ENCODE measurements around the gene AMOT. TPM values are rescaled to one million over a fixed set of nuclear protein-coding genes. Genes with fewer than 3 reads are reported as not detected.

The AMOT gene
- total and polyA plus RNA-seq, 2 of the 4 experiments (the other 2 are of a cell fraction) = 4.7 to 9.1 TPM

DNA sequence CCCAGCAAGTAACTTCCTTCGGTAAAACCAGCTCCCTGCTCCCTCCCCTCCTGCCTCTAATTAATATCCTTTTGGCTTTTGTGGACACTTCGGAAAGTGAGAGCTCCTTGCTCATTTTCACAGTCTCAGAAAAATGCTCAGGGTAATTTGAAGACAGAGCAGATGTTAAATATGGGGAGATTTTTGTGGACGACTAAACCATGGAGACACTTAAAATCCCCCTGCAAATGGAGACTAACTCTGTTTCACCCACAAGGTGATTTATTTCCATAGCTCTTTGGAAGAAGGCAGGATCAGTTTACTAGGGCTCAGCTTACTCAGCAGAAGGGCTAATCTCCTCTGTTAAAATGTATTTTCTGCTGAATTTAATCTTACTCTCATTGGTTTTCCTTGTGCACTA is 12.2 kb upstream of the AMOT start:
- in situ Hi-C loops (cut with MboI; ENCODE audit: low sequenced_read_pairs) = no loop called here
- no peaks in the 10 kb centered on the region for H3K79me1 ChIP-seq (ENCODE audit: low read depth in 1 of 2, low read length in 2 of 2)
- H3K9ac ChIP-seq (ENCODE audit: low read depth, low read length) = no peak overlapping the region
- H3K23ac ChIP-seq (ENCODE audit: low read depth, low read length) = no peak overlapping the region
- no peak overlapping the region for H2AK5ac ChIP-seq (ENCODE audit: low read depth, low read length)
- no peak overlapping the region for H2BK15ac ChIP-seq (ENCODE audit: low read depth, low read length)
- ATAC-seq (ENCODE audit: low read depth) = no peak
- H3K18ac ChIP-seq (ENCODE audit: low read depth, low read length) = no peak overlapping the region
- H2AFZ ChIP-seq (replicated peaks; ENCODE audit: low read length, poor library complexity) = no peak overlapping the region
- intact Hi-C loops (cut with micrococcal nuclease) = no loop called here
- no peaks in the 10 kb centered on the region for H3K9me1 ChIP-seq (ENCODE audit: insufficient read depth, low read length)
- H3K56ac ChIP-seq (ENCODE audit: extremely low read depth, insufficient read depth, low read length) = no peak overlapping the region
- no peak overlapping the region for H3K4me3 ChIP-seq (ENCODE audit: insufficient read depth, low read depth, low read length)
- CTCF ChIA-PET = no interaction called here
- H3K4me2 ChIP-seq (ENCODE audit: low read depth, low read length) = no peak overlapping the region
- H3K27me3 ChIP-seq (ENCODE audit: control insufficient read depth, insufficient read depth, low read length) = peaks cover 12% of the 10 kb centered on the region
- TF ChIP-seq MAFK (IDR thresholded peaks at IDR 0.05; ENCODE audit: low read depth, low read length) (no peak), RCOR1 (IDR thresholded peaks at IDR 0.05; ENCODE audit: insufficient replicate concordance, low read length) (no peak), RFX5 (IDR thresholded peaks at IDR 0.05; ENCODE audit: low read depth, low read length) (no peak), POLR2A (IDR thresholded peaks at IDR 0.05; ENCODE audit: low read depth, low read length) (no peak)
- TF ChIP-seq, protein P1, sequence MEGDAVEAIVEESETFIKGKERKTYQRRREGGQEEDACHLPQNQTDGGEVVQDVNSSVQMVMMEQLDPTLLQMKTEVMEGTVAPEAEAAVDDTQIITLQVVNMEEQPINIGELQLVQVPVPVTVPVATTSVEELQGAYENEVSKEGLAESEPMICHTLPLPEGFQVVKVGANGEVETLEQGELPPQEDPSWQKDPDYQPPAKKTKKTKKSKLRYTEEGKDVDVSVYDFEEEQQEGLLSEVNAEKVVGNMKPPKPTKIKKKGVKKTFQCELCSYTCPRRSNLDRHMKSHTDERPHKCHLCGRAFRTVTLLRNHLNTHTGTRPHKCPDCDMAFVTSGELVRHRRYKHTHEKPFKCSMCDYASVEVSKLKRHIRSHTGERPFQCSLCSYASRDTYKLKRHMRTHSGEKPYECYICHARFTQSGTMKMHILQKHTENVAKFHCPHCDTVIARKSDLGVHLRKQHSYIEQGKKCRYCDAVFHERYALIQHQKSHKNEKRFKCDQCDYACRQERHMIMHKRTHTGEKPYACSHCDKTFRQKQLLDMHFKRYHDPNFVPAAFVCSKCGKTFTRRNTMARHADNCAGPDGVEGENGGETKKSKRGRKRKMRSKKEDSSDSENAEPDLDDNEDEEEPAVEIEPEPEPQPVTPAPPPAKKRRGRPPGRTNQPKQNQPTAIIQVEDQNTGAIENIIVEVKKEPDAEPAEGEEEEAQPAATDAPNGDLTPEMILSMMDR (conservative IDR thresholded peaks at IDR 0.05; ENCODE audit: low read depth, low read length) = no peak
- H2BK120ac ChIP-seq (ENCODE audit: low read depth, low read length) = no peak overlapping the region
- H3K14ac ChIP-seq (replicated peaks; ENCODE audit: low read depth, low read length) = no peak overlapping the region
- H3K4ac ChIP-seq (ENCODE audit: low read depth, low read length) = no peak overlapping the region
- dilution Hi-C loops (cut with HindIII; ENCODE audit: low sequenced_read_pairs, unreplicated experiment) = no loop called here
- H2AK9ac ChIP-seq (replicated peaks; ENCODE audit: low read depth, low read length, poor library complexity) = no peak overlapping the region
- no peak overlapping the region for H4K91ac ChIP-seq (ENCODE audit: insufficient read depth, low read depth, low read length)
- no peak overlapping the region for H4K5ac ChIP-seq (ENCODE audit: low read depth, low read length)
- no peaks in the 10 kb centered on the region for H3K4me1 ChIP-seq (ENCODE audit: control insufficient read depth, insufficient read depth, low read length)
- no peak overlapping the region for H4K8ac ChIP-seq (ENCODE audit: low read depth in 2 of 2, low read length in 2 of 2)
- no peak overlapping the region for H2BK5ac ChIP-seq (ENCODE audit: low read depth, low read length, poor library complexity, severe bottlenecking)
- no peaks in the 10 kb centered on the region for H3K36me3 ChIP-seq (ENCODE audit: control insufficient read depth, insufficient read depth, low read length)
- no peak for DNase-seq
- POLR2A ChIA-PET (ENCODE audit: unreplicated experiment) = no interaction called here
- WGBS, 2 experiments (ENCODE audit: extremely low coverage in 2 of 2, insufficient read length in 1 of 2) = no CpG with 5 or more reads among the region's 3 CpGs
- BruUV-seq (replicated peaks) = no TSS peak
- H4K20me1 ChIP-seq (ENCODE audit: insufficient read depth, low read length) = no peaks in the 10 kb centered on the region
- H2BK20ac ChIP-seq (ENCODE audit: low read depth, low read length) = no peak overlapping the region
- no peak overlapping the region for H3K27ac ChIP-seq (ENCODE audit: insufficient read depth, low read length)
- no peaks in the 10 kb centered on the region for H3K9me3 ChIP-seq (ENCODE audit: control insufficient read depth, insufficient read depth, low read length)
